ENCODE measurements around the gene KCNQ1OT1. TPM values are rescaled to one million over a fixed set of nuclear protein-coding genes. Genes with fewer than 3 reads are reported as not detected.

Gene KCNQ1OT1
- total RNA-seq, 2 donors from 2014 or later = 0.77 to 1.5 TPM

GRCh38 chr11:2589538-2589934 is 110.3 kb downstream of the KCNQ1OT1 start:
- Histone ChIP-seq H3K9me3 (no peaks in the 10 kb centered on the region), H3K27me3 (no peaks in the 10 kb centered on the region), H3K4me1 (no peaks in the 10 kb centered on the region), H3K27ac (no peak overlapping the region), H3K9ac (ENCODE audit: low read depth in 2 of 2, low read length in 2 of 2) (no peak overlapping the region), H3K4me3 (no peak overlapping the region), H3K36me3 (no peaks in the 10 kb centered on the region)
- no peak for TF ChIP-seq CTCF (IDR thresholded peaks at IDR 0.05)
- no peak for DNase-seq
- intact Hi-C loops (cut with DNase I) = no loop called here

DNA sequence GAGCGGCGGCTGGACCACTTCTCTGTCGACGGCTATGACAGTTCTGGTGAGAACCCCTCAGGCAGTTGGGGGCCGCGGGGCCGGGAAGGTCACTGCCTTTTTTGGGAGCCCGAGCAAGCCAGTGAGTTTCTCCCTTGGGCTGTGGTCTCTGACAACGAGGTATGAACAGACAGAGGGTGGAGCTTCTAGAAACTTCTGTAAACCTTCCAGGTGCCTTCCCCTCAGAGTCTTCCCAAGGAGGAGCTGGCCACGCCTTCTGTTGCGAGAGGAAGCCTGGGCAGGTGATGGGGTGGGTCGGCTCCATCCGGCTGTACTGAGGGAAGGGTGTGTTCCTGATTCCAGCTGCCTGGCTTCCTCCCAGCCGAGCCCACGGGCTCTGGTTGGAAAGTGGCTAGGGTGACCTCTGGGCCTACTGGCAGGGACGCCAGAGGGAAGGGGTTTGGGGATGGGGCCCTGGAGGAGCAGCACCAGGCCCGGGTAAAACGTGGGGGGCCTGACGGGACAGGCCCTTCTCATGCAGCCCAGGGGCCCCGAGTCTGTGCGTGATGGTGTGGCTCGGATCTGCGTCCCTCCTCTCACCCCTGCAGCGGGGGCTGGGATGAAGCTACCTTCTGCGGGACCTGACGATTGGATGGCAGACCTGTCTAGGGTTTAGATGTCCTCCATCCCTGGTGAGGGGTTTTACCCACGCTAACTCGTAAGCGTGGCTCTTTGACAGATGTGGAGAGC is 110.8 kb downstream of the KCNQ1OT1 start:
- no peak for TF ChIP-seq CTCF (IDR thresholded peaks at IDR 0.05)
- Histone ChIP-seq H3K27ac (no peak overlapping the region), H3K9ac (ENCODE audit: low read depth in 2 of 2, low read length in 2 of 2) (no peak overlapping the region), H3K9me3 (no peaks in the 10 kb centered on the region), H3K27me3 (no peaks in the 10 kb centered on the region), H3K4me3 (no peak overlapping the region), H3K4me1 (no peaks in the 10 kb centered on the region), H3K36me3 (no peaks in the 10 kb centered on the region)
- intact Hi-C loops (cut with DNase I) = no loop called here
- peak; percentile 76 for DNase-seq

- no peak for DNase-seq
- Histone ChIP-seq H3K4me3 (no peak overlapping the region), H3K9me3 (no peaks in the 10 kb centered on the region), H3K27me3 (no peaks in the 10 kb centered on the region), H3K27ac (no peak overlapping the region), H3K4me1 (no peaks in the 10 kb centered on the region), H3K36me3 (no peaks in the 10 kb centered on the region), H3K9ac (ENCODE audit: low read depth in 2 of 2, low read length in 2 of 2) (no peak overlapping the region)
- no peak for TF ChIP-seq CTCF (IDR thresholded peaks at IDR 0.05)
- intact Hi-C loops (cut with DNase I) = no loop called here
Observed at GRCh38 chr11:2587976-2588748, 111.6 kb downstream of the KCNQ1OT1 start.

DNA sequence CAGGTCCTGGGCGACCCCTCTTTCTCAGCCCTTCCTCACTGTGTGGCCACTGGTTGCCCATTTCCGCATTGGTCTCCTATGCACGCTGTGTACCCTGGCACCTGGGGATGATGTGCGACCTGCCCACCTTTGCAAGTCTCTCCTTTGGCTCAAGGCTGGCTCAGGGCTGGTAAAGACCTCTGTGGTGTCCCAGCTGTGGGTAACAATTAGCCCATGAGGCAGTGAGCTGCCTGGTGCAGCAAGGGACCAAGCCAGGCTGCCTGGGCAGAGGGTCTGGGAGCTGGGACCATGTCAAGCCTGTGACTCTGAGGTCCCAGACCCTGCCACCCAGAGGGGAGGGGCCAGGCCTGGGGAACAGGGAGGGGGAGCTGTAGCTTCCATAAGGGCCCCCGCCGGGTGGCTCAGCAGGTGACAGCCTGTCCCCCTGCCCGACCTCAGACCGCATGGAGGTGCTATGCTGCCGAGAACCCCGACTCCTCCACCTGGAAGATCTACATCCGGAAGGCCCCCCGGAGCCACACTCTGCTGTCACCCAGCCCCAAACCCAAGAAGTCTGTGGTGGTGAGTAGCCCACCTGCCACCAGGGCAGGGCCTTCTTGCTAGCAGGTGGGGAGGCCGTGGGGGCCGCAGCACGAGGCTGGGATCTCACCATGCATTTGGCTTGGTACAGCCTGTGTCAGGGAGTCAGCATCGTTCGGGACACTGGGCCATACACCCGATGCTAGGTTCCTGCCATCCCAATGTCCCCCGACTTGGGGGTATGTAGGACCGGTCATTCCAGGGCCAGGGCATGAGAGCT is 112.5 kb downstream of the KCNQ1OT1 start:
- no peak overlapping the region for H3K27ac ChIP-seq
- H3K9me3 ChIP-seq = no peaks in the 10 kb centered on the region
- H3K4me3 ChIP-seq = no peak overlapping the region
- intact Hi-C loops (cut with DNase I) = no loop called here
- DNase-seq = no peak
- TF ChIP-seq CTCF (IDR thresholded peaks at IDR 0.05) = no peak
- no peaks in the 10 kb centered on the region for H3K4me1 ChIP-seq
- no peaks in the 10 kb centered on the region for H3K36me3 ChIP-seq
- H3K27me3 ChIP-seq = no peaks in the 10 kb centered on the region
- no peak overlapping the region for H3K9ac ChIP-seq (ENCODE audit: low read depth in 2 of 2, low read length in 2 of 2)

- Histone ChIP-seq H3K36me3 (no peaks in the 10 kb centered on the region), H3K4me3 (no peak overlapping the region), H3K9ac (ENCODE audit: low read depth in 2 of 2, low read length in 2 of 2) (no peak overlapping the region), H3K9me3 (no peaks in the 10 kb centered on the region), H3K4me1 (no peaks in the 10 kb centered on the region), H3K27ac (no peak overlapping the region), H3K27me3 (no peaks in the 10 kb centered on the region)
- DNase-seq = no peak
- intact Hi-C loops (cut with DNase I) = no loop called here
- no peak for TF ChIP-seq CTCF (IDR thresholded peaks at IDR 0.05)
Observed at GRCh38 chr11:2586793-2587131, 113.0 kb downstream of the KCNQ1OT1 start.

Data from colonic mucosa (tissue), 4 donors.